Tibial nerve (tissue), 4 donors: ENCODE measurements around the gene CMTM5. TPM values are rescaled to one million over a fixed set of nuclear protein-coding genes. Genes with fewer than 3 reads are reported as not detected.

Source experiments
- DNase-seq, 2 donors: peaks; one replicate each; pipeline ENCODE4 v3.0.0-alpha.2; 2019; ENCODE audit warnings: low spot score in 2 of 2
- H3K27ac ChIP-seq, 4 donors: fragments of 200-600 bp; sonication (generic) in 3 of 4; one replicate each; pipeline ENCODE4 v1.5.1; 2017 to 2019; ENCODE audit warnings: mild to moderate bottlenecking in 1 of 4
- H3K27me3 ChIP-seq, 2 donors: fragments of 200-600 bp; sonication (generic) in 1 of 2; one replicate each; pipeline versions ENCODE4 v1.5.1 to v1.6.0; 2017 to 2019
- H3K36me3 ChIP-seq, 3 donors: fragments of 200-600 bp; sonication (generic); one replicate each; pipeline ENCODE4 v1.5.1; 2018 to 2019
- H3K4me1 ChIP-seq, 4 donors: fragments of 200-600 bp; sonication (generic) in 3 of 4; one replicate each; pipeline ENCODE4 v1.5.1; 2017 to 2019
- H3K4me3 ChIP-seq, 4 donors: fragments of 200-600 bp; sonication (generic) in 3 of 4; one replicate each; pipeline ENCODE4 v1.5.1; 2017 to 2019; ENCODE audit warnings: mild to moderate bottlenecking in 1 of 4, moderate library complexity in 1 of 4
- H3K9me3 ChIP-seq, 4 donors: fragments of 200-600 bp; sonication (generic) in 3 of 4; one replicate each; pipeline ENCODE4 v1.5.1; 2017 to 2019
- EP300 ChIP-seq, 2 donors: sonication (generic); formaldehyde crosslinking; IDR thresholded peaks; one replicate each; pipeline ENCODE4 v1.6.1; 2017; ENCODE audit warnings: antibody characterized with exemption in 2 of 2, mild to moderate bottlenecking in 1 of 2
- POLR2A ChIP-seq, 2 donors: fragments of 450-650 bp; IDR thresholded peaks; one replicate each; pipeline ENCODE4 v1.6.1; 2017; ENCODE audit warnings: antibody characterized with exemption in 2 of 2, mild to moderate bottlenecking in 2 of 2, moderate library complexity in 2 of 2
- WGBS, 2 donors: methylation state at CpG; one replicate each; pipeline ENCODE4 v1.1.5; 2018; 5-methylcytosine and 5-hydroxymethylcytosine counted together
- total RNA-seq, 4 donors: library from RNA; depleted of rRNA; stranded (reverse); fragments of >200 nt; gene quantifications; one replicate each; pipeline ENCODE4 v1.1.0, GENCODE V29; 2016
- TF ChIP-seq, protein P1 (sequence below), 5 experiments: fragments of 200-600 bp in 3 of 5; fragments of 450-650 bp in 2 of 5; sonication (generic) in 3 of 5; IDR thresholded peaks; one replicate each; pipeline ENCODE4 v1.5.1; 2016 to 2019; ENCODE audit warnings: antibody characterized with exemption in 5 of 5, mild to moderate bottlenecking in 3 of 5, moderate library complexity in 2 of 5

Gene CMTM5
- total RNA-seq, 4 donors from 2014 or later: 10.8 to 31.5 (median 18.3) TPM

DNA sequence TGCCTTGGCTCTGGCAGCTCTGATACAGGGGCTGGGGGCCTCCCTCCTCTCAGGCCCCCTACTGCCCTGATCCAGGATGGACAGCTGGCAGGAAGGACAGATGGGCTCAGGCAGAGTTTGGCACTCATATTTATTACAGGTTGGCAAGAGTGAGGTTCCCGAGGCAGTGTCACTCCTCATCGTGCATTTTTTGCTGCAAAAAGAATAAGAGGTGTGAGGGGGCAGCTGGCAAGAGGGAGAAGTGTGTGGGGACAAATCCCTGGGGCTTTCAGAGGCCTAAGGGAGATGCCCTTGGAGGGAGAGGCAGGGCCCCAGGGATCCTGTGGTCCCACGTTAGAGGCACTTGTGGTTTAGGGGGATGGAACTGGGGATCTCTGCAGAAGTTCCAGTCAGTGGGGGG is 5.0 kb downstream of the CMTM5 start:
- Histone ChIP-seq H3K36me3 (no peaks in the 10 kb centered on the region), H3K27ac (no peak overlapping the region), H3K4me1 (peaks cover 0 to 39% (median 0%) of the 10 kb centered on the region in 4 donors), H3K4me3 (no peak overlapping the region), H3K27me3 (no peaks in the 10 kb centered on the region), H3K9me3 (no peaks in the 10 kb centered on the region)
- no peak for TF ChIP-seq EP300 (IDR thresholded peaks at IDR 0.05)
- TF ChIP-seq, protein P1, sequence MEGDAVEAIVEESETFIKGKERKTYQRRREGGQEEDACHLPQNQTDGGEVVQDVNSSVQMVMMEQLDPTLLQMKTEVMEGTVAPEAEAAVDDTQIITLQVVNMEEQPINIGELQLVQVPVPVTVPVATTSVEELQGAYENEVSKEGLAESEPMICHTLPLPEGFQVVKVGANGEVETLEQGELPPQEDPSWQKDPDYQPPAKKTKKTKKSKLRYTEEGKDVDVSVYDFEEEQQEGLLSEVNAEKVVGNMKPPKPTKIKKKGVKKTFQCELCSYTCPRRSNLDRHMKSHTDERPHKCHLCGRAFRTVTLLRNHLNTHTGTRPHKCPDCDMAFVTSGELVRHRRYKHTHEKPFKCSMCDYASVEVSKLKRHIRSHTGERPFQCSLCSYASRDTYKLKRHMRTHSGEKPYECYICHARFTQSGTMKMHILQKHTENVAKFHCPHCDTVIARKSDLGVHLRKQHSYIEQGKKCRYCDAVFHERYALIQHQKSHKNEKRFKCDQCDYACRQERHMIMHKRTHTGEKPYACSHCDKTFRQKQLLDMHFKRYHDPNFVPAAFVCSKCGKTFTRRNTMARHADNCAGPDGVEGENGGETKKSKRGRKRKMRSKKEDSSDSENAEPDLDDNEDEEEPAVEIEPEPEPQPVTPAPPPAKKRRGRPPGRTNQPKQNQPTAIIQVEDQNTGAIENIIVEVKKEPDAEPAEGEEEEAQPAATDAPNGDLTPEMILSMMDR (IDR thresholded peaks at IDR 0.05): no peak
- no peak for TF ChIP-seq POLR2A (IDR thresholded peaks at IDR 0.05)
- WGBS, 2 donors: 47 to 53% methylated on average over 3 of the region's 3 CpGs
- DNase-seq: no peak

GRCh38 chr14:23382276-23382675 is 5.4 kb downstream of the CMTM5 start:
- Histone ChIP-seq H3K9me3 (no peaks in the 10 kb centered on the region), H3K27ac (no peak overlapping the region), H3K36me3 (no peaks in the 10 kb centered on the region), H3K27me3 (no peaks in the 10 kb centered on the region), H3K4me1 (peaks cover 0 to 35% (median 0%) of the 10 kb centered on the region in 4 donors), H3K4me3 (no peak overlapping the region)
- TF ChIP-seq POLR2A (IDR thresholded peaks at IDR 0.05) (no peak), EP300 (IDR thresholded peaks at IDR 0.05) (no peak)
- TF ChIP-seq, protein P1 (IDR thresholded peaks at IDR 0.05): no peak
- no peak for DNase-seq
- WGBS, 2 donors: 87 to 92% methylated on average over 6 of the region's 6 CpGs

GRCh38 chr14:23382731-23383440 is 6.0 kb downstream of the CMTM5 start:
- Histone ChIP-seq H3K27ac (no peak overlapping the region), H3K27me3 (no peaks in the 10 kb centered on the region), H3K9me3 (no peaks in the 10 kb centered on the region), H3K36me3 (no peaks in the 10 kb centered on the region), H3K4me1 (peaks cover 0 to 29% (median 0%) of the 10 kb centered on the region in 4 donors), H3K4me3 (no peak overlapping the region)
- DNase-seq: no peak
- WGBS, 2 donors: 66 to 67% methylated on average over 10 of the region's 10 CpGs
- TF ChIP-seq POLR2A (IDR thresholded peaks at IDR 0.05): no peak
- TF ChIP-seq, protein P1 (IDR thresholded peaks at IDR 0.05): no peak
- TF ChIP-seq EP300 (IDR thresholded peaks at IDR 0.05): no peak

DNA sequence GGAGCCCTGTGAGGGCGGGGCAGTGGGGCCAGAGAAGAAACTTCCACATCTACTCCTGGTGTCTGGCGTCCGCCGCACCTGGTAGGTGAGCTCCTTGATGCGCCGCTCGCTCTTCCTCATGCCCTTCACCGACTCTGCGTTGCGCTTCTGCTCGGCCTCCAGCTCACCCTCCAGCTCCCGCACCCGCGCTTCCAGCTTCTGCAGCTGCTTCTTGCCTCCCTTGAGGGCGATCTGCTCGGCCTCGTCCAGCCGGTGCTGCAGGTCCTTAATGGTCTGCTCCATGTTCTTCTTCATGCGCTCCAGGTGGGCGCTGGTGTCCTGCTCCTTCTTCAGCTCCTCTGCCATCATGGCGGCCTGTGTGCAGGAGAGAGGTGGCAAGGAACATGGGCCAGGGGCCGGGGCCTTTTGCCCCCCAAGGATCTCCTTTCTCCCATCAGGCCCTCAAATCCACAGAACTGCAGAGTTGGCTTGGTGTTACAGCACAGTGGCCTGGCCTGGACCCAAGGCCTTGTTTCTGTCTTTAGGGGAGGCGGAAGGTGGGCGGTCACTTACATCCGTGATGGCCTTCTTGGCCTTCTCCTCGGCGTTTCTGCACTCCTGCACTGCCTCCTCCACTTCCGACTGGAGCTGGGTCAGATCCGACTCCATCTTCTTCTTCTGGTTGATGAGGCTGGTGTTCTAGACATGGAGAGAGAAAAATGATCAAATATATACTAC is 7.7 kb downstream of the CMTM5 start:
- Histone ChIP-seq H3K4me3 (no peak overlapping the region), H3K36me3 (no peaks in the 10 kb centered on the region), H3K27me3 (no peaks in the 10 kb centered on the region), H3K9me3 (no peaks in the 10 kb centered on the region), H3K27ac (no peak overlapping the region), H3K4me1 (peaks cover 0 to 14% (median 0%) of the 10 kb centered on the region in 4 donors)
- 86% methylated on average over 29 of the region's 29 CpGs for WGBS, 2 donors
- no peak for DNase-seq
- TF ChIP-seq, protein P1 (IDR thresholded peaks at IDR 0.05): no peak
- TF ChIP-seq EP300 (IDR thresholded peaks at IDR 0.05) (no peak), POLR2A (IDR thresholded peaks at IDR 0.05) (no peak)

- 71 to 83% methylated on average over 2 of the region's 2 CpGs for WGBS, 2 donors
- Histone ChIP-seq H3K27me3 (no peaks in the 10 kb centered on the region), H3K4me3 (no peak overlapping the region), H3K4me1 (peaks cover 0 to 7% (median 0%) of the 10 kb centered on the region in 4 donors), H3K36me3 (no peaks in the 10 kb centered on the region), H3K27ac (no peak overlapping the region), H3K9me3 (no peaks in the 10 kb centered on the region)
- TF ChIP-seq, protein P1 (IDR thresholded peaks at IDR 0.05): no peak
- TF ChIP-seq EP300 (IDR thresholded peaks at IDR 0.05) (no peak), POLR2A (IDR thresholded peaks at IDR 0.05) (no peak)
- DNase-seq: no peak
Observed at GRCh38 chr14:23385244-23385641, 8.4 kb downstream of the CMTM5 start.
